ENCODE data around the gene MAD2L2. TPM values are rescaled to one million over a fixed set of nuclear protein-coding genes. Genes with fewer than 3 reads are reported as not detected.

The MAD2L2 gene
- total RNA-seq, 1 experiment from 2014 or later: 172 TPM

Other genes starting within 250 kb of the MAD2L2 start
- 1.9 and 2.1 TPM in 2 replicates for gene DISP3, start 202.0 kb downstream of the MAD2L2 start, total RNA-seq (2014; rRNA removed; shearing (Covaris generic))
- not detected in 2 replicates for gene FBXO2, start 26.7 kb downstream of the MAD2L2 start, total RNA-seq (2014; rRNA removed; shearing (Covaris generic))
- gene FBXO44, start 26.3 kb downstream of the MAD2L2 start, total RNA-seq (2014; rRNA removed; shearing (Covaris generic)): not detected in 2 replicates
- not detected in 2 replicates for gene FBXO6, start 16.9 kb downstream of the MAD2L2 start, total RNA-seq (2014; rRNA removed; shearing (Covaris generic))
- 7.1 and 8.0 TPM in 2 replicates for gene DRAXIN, start 10.6 kb upstream of the MAD2L2 start, total RNA-seq (2014; rRNA removed; shearing (Covaris generic))
- 13.0 and 16.5 TPM in 2 replicates for gene AGTRAP, start 55.0 kb upstream of the MAD2L2 start, total RNA-seq (2014; rRNA removed; shearing (Covaris generic))
- not detected in 2 replicates for gene C1orf167, start 81.0 kb upstream of the MAD2L2 start, total RNA-seq (2014; rRNA removed; shearing (Covaris generic))
- gene MTHFR, start 124.8 kb upstream of the MAD2L2 start, total RNA-seq (2014; rRNA removed; shearing (Covaris generic)): 10.1 and 11.1 TPM in 2 replicates
- gene CLCN6, start 125.0 kb upstream of the MAD2L2 start, total RNA-seq (2014; rRNA removed; shearing (Covaris generic)): 10.7 and 14.2 TPM in 2 replicates
- 0.61 and 1.3 TPM in 2 replicates for gene NPPA, start 166.6 kb upstream of the MAD2L2 start, total RNA-seq (2014; rRNA removed; shearing (Covaris generic))
- 0.67 and 0.89 TPM in 2 replicates for gene NPPB, start 177.8 kb upstream of the MAD2L2 start, total RNA-seq (2014; rRNA removed; shearing (Covaris generic))
- 62.8 and 64.0 TPM in 2 replicates for gene KIAA2013, start 245.3 kb upstream of the MAD2L2 start, total RNA-seq (2014; rRNA removed; shearing (Covaris generic))